HG03558 (cell line): ENCODE data around the gene HOXA13.

Experiments used
- ATAC-seq: cut with Tn5 transposase; IDR thresholded peaks from one replicate; pipeline ENCODE4 v1.9.1; 2021; ENCODE audit warnings: moderate number of reproducible peaks; ENCODE audit not compliant: unreplicated experiment; ENCODE audit errors: extremely low read depth

HOXA13 gene

DNA sequence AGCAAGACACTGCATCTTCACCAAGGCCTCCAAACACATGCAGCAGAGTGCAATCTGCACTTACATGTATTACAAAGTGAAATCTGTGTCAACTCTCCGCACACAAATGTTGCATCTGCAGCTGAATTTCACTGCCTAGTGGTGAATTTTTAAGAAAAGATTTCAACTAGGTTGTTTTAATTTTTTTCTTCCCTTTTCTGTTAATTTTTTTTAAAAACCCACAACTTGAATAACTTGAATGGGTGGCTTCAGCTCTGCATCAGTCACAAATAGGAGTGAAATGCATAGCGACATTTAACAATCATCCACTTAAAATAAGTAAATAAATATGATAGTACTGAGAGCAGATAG is 5.9 kb downstream of the HOXA13 start:
- no peak for ATAC-seq

DNA sequence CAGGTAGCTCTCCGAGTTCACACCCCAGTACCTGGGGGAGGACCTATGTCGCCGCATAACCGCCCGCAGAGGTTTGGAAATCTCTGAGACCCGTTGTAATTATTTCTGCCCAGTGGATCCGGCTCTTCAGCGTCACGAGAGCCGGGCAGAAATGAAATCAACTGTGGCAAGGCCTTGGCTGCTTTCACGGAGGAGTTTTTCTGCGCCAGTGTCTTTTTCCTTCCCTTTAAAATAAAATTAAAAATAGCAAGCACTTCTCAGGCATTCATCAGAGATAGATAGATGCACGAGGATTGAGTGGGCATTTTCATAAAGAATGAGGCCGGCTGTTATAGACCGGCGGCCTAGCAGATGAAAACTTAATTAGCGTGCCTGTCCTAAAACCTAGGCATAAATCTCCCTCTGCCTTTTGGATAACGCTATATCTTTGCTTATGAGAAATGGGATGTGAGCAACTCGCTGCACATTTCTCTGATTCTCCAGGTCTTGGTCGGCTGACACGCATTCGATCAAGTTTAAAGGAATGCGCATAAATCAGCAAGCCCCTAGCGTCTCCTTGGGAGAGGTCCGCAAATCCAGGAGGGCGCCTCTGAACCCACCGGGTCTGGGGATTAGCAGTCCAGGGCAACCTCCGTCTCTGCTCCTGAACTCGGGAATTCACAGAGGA is 6.4 kb downstream of the HOXA13 start:
- ATAC-seq, result no peak

DNA sequence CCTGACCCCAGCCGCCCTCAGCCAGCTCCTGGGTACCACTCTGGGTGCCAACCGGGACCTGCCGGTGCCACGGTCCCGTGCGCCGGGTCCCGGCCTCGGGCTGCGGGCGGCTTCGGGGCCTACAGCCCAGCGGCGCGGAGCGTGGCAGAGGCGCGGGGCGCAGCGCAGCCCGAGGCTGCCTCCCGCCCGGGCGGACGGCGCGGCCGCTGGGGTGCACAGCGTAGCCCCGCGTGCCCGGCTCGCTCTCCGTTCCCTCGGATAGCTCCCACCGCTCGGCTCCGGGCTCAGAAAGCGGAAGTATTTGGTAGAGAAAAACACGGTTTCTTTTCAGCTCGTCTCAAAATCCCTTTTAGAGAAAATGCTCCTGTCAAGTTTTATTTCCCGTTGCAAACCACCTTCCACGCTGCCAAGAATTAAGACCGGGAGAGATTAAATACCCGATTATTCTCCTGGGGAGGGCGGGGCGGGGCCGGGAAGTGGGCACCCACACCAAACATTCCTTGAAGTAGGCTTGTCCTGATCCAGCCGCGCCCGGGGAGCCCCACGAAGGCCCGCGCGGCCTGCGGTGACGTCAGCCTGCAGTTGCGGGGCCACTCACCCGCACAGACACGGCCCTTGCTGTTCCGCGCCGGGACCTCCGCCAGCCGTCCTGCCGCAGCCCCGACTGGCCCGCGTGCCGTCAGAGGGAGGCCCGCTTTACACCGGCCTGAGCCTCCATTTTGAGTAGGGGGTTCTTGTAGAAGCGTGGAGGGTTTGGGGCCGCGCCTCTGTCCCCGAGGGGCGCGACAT is 7.2 kb downstream of the HOXA13 start:
- no peak for ATAC-seq

DNA sequence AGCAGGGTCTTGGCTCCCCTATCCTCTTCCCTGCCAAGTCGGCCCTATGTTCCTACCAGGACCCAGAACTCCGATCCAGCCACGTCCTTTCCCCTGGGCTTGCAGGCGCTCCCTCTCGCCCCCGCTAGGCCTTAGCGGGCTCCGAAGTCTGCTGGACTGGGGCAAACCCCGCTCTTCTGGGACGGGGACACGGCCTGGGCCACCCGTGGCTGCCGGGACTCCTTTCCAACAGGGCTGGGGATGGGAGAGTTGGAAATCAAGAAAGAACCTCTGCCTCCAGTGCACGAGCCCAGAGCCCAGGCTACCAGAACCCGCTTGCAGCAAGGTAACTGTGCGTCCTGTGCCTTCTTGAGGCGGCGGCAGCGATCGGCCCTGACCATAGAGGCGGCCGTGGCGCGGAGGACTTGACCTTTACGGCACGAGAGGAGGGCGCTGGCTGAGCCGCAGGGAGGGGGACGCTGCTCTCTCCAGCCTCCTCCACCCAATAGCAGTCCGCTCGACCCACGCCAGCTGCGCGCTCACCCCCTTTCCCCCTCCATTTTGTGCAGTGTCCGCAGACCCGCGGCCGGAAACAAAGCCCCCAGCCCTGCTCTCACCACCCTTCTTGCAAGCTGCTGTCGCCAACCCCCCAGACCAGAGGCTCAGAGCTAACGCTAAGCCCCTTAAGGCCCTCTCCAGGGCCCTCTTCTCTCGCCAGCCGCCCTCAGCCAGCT is 7.9 kb downstream of the HOXA13 start:
- no peak for ATAC-seq

DNA sequence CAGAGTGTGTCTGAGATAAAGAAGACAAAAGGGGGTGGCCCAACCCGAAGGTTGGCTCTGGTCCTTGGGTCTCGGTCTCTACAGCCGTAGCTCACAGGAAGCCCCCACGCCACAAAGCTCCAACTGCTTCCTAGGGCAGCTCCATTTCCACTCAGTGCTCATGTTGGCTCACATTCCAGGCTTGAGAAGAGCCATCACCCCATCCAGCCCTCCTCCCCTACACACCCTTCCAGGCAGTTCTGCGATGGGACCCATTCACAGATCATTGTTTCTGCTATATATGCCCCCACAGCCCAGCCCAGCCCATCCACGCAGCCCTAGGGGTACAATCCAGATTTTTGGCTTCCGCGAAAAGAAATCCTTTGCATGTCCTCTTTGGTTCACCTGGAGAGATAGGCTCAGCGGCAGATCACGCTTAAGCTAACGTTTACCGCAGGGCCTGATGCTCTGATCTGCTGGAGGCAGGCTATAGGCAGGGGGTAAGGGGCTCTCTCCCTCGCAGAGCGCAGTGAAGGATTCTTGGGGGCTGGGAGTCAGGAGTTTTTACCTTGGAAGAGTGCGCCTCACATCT is 8.6 kb downstream of the HOXA13 start:
- ATAC-seq, result no peak

DNA sequence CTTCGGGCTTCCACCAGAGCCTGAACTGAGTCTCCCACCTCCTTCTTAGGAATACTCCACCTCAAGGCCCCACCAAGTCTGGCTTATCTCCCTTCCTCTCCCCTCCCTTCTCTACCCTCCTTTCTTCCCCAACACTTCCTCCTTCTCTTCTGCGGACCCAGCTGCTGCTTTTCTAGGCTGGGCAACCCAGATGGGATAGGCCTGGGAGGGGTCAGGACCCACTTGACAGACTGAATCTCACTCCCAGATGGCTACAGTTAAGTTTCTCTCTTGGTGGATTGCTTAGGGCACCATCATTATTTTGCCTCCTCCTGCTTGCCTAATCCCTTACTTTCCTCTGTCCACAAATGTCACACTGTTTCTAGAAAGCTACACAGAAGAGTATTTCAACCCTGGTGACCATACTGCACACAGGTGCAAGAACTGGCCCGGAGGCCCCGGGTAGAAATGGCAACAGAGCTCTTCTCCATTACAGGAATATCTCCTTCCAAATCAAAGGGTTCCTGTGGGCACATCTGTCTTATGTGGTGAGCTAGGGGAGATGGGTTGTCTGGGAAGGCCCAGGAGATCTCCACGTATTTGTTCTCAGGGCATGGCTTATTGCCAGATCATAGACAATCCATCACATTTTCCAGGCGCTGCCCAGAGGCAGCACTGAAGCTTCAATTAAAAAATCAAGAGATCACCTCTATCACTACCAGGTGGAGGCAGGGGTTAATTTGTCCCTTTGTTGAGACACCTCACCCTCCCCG is 9.7 kb downstream of the HOXA13 start:
- no peak for ATAC-seq

DNA sequence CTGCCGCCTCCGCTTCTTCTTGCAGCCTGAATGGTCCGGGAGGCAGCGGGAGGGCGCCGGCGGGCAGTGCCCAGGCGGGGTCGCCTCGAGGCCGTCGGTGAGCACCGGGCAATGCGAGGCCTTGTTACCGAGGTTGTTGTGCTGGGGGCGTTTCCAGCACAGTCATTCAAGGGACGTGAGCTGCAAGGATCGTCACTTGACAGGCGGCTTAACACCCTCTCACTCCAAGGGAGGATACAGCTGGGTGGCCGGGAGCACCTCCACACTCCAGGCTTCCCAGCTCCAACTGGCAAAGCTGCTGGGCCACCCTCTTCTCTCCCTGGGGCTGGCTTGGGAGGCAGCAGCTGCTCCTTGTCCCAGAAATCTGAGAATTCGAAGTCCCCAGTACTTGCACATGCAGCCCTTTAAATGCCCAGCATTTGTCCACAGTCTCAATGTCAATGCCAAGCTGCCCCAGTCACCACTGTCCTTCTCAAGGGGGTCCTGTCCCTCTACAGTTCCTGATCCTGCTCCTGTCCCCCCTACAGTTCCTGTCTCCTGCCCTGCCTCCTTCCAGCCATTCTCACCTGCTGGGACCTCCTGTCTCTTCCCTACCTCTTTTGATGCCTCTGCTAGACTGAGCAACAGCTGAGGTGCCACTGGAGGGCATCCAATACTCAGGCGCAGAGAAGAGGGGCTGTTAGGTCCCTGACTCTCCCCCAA is 10.4 kb downstream of the HOXA13 start:
- no peak for ATAC-seq

DNA sequence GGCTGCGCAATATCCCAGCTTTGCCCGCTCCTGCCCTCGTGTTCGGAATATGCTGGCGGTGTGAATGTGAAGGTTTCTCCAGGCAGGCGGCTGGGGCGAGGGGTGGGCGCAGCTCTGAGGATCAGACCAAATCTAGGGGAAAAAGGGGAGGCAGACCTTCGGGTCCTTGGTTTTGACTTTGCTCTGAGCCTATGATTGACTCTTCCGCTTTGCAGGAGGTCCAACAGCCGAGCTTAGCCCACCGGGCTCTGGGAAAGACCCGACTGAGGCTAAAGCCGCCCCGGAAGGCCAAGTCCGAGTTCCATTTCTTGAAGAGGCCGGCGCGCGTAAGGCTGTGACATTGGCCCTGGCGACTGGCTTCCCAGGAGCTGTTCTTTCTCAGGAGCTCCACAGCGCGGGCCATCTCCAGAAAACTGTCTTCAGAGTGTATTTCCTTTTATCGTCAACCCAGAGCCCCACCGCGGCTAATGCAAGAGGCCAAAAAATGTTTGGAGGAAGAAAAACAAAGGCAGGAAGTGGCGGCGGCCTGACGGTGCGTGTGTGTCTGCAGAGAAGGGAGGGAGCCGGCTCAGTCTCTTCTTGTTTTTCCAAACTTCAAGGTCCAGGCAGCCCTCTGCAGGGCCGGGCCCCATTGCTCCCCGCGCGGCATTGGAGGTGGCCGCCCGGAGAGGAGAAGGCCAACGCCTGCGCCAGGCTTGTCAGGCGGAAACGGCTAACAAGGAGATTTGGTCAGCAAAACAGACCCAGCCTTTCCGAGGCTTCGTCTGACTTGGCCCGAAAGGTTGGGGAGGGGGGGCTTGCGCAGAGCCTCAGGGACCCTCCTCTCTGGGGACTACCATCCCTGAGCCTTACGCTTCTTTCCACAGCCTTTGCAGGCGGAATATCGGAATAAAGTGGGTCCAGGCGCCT is 11.3 kb downstream of the HOXA13 start:
- no peak for ATAC-seq

DNA sequence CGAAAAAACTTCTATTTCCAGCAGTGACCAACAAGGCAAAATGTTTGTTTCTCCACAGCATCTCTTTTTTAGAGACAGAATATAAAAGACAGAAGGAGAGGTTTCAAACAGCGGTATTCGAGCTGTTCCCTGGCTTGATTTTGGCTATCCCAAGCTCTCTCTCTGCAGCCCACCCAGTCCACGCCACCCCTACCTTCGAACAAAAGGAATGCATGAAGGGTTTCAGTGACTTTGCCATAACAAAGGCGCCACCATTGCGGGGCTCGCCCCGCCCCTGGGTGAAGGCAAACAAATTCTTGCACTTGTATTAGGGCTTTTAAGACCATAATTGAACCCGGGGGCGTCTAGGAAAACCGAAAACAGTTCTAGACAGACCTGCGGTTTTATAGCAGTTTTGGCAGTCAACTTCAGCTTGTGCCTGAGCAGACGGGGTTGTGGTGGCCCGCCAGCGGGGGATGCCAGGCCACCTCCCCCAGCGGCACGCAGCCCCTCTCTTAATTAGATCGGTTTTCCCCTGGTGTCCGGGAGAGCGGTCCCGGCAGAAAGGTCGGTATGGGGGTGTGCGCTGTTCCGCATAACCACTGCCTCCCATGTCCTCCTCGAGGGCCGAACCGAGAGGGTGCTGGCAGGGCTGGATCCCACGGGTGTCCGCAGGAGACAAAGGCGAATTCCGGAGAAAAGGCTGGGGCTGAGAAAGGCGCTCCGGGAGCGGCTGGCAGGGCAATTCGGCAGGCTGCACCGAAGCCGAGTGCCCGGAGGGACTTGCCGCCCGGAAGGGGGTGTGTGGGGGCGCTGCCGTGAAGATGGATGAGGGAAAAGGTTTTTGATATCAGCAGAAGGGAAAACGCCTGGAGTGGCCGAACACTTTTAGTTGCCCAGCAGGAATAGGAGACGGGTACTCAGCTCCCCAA is 12.2 kb downstream of the HOXA13 start:
- ATAC-seq, result no peak

DNA sequence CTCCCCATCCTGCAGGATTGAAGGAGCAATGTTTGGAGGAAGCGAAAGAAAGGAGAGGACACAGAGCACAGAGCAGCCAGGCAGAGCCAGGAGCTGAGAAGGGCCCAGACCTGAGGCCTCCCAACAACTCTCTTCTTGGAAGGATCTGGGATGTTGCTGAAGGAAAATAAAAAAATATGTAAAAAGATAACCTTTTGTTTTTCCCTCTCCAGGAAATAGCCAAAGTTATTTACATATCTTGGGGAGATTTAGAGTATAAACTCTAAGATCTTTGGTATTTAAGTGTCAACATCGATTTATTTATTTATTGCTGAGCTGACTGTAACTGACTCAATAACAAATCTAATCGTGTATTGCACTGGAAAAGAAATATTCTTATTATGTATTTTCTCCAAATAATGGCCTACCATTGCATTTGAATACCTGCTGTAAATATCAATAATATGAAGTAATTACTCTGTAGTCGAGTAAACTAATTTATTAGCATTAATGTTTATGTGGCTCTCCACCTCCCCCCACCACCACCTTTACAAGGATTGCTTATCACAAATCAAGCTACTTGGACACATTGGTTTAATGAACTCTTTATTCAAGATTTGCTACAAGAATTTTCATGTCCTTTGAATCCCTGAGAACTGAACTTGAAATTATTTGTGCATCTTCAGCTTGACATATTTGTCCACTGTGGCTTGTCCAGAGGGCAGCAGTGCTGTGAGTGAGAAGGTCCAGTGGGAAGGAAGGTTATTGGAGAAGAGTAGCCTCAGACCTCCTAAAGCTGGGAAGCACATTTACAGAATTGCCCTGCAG is 13.0 kb downstream of the HOXA13 start:
- ATAC-seq, result no peak

DNA sequence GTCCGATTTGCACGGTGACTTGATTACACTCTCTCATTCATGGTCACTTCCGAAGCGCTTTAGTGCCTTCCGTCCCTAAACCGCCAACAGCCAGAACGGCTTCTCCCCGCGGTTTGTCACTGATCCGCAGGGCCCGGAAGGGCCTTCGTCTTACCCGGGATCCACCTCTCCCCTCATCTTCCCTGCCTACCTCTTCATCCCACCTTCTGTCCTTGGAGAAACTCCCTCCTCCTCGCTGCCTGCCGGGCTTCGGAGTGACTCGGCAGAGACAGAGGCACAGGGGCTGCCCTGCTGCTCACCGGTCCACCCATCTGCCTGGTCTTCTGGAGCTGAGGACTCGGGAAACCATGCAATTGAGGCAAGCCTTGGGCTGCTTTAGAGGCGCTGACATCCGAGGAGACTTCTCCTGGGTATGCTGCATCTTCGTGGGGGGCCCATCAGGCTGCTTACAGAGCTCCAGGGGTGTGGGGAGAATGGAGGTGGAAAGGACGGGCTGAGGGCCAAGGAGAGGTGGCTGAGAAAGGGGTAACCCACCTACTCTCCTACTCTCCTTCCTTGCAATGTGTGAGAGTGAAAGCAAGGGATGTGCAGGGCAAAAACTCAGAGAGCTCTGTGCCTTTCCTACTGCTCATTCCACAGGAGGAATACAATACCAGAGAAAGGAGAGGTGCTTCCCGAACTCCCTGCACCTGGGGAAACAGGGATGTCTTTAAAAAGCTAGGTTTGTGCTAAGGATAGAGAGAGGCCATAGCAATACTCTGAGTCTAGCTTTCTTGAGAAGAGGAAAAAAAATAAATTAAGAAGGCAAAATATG is 13.8 kb downstream of the HOXA13 start:
- ATAC-seq, result no peak

DNA sequence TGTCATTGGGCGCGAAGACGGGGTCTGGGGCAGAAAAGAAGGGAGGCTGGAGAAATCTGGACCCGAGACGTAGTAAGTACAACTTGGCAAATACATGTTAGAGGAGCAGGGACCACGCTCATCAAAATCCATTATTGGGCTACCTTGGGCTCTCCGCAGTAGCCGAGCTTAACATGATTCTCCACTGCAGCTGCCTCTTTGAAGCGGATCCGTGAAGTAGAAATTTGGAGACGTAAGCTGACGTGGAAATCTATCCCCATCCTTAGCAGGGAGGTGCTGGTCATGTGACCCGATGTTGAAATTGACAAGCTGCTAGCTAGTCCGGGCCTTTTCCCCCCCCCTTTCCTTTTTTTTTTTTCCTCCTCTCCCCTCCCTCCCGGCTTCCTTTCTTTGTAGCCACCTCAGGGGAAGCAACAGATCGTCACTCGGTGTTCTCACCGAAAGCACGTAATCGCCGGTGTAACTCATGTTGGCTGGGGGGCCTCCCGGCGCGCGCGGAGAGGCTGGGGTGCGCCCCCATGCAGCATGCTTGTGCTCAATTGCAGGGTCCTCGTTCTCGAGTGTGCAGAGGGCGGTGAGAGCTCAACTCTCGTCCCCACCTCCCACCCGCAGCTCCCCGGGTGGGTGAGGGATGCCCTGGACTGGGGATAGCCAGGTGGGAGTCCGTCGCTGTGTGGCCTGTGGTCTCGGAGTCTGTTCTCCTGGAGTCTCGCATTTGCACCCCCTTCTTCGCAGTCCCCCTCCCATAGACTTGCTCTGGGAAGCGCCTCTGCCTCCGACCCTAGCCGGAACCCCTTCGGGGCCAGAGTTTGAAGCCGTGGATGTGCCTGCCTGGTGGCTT is 14.7 kb downstream of the HOXA13 start, which contains the start of gene HOXA11:
Gene HOXA11, minus strand, starts transcription at position 220 of the 841 bp plus-strand sequence. Its CDS starts 88 bp downstream, at position 132.
- ATAC-seq, result no peak

DNA sequence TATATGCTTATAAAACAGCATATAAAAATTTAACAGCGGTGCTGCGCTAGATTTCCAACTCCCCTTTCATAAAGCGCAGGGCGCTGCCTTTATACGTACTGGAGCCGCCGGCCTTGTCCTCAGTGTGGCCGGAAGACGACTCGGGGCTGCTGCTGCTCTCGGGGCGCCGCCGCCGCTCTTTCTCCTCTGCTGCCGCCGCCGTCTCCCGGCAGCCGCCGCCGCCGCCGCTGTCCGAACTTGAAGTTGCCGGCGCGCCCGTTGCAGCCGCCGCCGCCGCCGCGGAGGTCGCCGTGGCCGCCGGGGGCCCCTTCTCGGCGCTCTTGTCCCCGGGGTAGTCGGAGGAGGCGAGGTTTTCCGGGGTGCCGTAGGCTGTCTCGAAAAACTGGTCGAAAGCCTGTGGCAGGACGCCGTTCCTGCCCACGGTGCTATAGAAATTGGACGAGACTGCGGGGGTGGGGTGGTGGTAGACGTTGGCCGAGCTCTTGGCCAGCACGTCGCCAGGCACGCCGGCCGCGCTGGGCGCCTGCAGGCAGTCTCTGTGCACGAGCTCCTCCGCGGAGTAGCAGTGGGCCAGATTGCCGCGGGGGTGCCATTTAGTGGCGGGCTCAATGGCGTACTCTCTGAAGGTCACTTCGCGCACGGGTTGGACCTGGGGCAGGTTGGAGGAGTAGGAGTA is 15.4 kb downstream of the HOXA13 start:
- no peak for ATAC-seq

DNA sequence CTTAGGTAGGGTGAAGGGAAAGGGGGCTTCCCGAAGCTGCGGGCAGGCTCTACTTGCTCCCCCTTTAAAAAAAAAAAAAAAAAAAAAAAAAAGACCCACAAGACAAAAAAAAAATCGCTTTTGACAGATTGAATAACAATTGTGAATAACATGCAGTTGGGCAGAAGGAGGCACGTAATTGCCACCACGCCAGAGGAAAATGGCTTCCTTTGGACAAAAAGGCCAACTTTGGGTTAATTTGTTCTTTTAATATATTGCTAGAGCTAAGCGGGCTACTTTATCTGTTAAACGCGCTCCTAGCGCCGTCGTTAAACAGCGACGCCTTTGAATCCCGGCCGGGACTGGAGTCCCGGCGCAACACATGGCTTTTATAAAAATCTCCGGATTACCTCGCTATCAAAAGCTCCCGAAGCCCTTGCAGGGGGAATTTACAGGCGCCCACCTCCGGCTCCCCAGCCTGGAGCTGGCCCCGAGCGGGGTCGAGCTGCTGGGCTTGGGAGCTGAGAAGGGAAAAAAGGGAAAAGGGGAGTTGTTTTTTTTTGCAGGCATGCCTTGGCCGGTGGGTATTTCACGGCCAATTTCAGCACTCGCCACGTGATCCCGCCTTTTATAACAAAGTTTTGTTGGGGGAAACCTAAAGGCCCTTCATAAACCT is 16.1 kb downstream of the HOXA13 start:
- ATAC-seq, result no peak
